Endothelial cell of umbilical vein (primary cell): ENCODE results near the gene BCAS3. TPM values are rescaled to one million over a fixed set of nuclear protein-coding genes. Genes with fewer than 3 reads are reported as not detected.

Experiments used
- BruUV-seq: library from RNA; stranded (reverse); fragments of 400-500 nt; replicated peaks from 2 replicates; lab custom pipeline; 2021; lab: Mats Ljungman, UMichigan
- CTCF ChIA-PET: fragments of 300-600, 350-600 bp; sonication (Branson Sonifier 250); formaldehyde crosslinking; loops from one replicate; lab custom pipeline; 2021; ENCODE audit warnings: antibody characterized with exemption, inconsistent platforms; lab: Charles Lee
- POLR2A ChIA-PET: fragments of 300-600, 350-600 bp; sonication (Branson Sonifier 250); formaldehyde crosslinking; loops from one replicate; lab custom pipeline; 2021; ENCODE audit warnings: antibody characterized with exemption, inconsistent platforms; lab: Charles Lee
- DNase-seq: peaks from one replicate; pipeline ENCODE4 v3.0.0-alpha.2; 2011; ENCODE audit warnings: low read depth, low spot score
- FAIRE-seq: peaks from 2 replicates; lab custom pipeline; 2011; peaks lifted over from hg19 to GRCh38; lab: Jason Lieb, UNC
- H2AFZ ChIP-seq: 2 replicates; pipeline ENCODE4 v1.6.0; 2012; ENCODE audit warnings: low read depth, low read length, control low read depth, inconsistent platforms
- H3K27ac ChIP-seq: 2 replicates; pipeline ENCODE4 v1.5.1; 2011; ENCODE audit warnings: low read depth, mild to moderate bottlenecking, control low read depth, low read length, moderate library complexity; ENCODE audit not compliant: insufficient read depth
- H3K27me3 ChIP-seq, 2 experiments: 2 replicates each; pipeline versions ENCODE4 v1.6.0 to v1.6.1; 2011; ENCODE audit warnings: low read length in 2 of 2, mixed read lengths in 1 of 2; ENCODE audit not compliant: control insufficient read depth in 2 of 2, insufficient read depth in 2 of 2
- H3K36me3 ChIP-seq, 2 experiments: 2 replicates in 1 of 2; 3 replicates in 1 of 2; pipeline ENCODE4 v1.5.1; 2011; ENCODE audit warnings: low read length in 2 of 2, mild to moderate bottlenecking in 1 of 2, moderate library complexity in 1 of 2; ENCODE audit not compliant: control insufficient read depth in 2 of 2, insufficient read depth in 2 of 2; ENCODE audit errors: extremely low read depth in 1 of 2
- H3K4me1 ChIP-seq: 3 replicates; pipeline ENCODE4 v1.5.1; 2011; ENCODE audit warnings: mild to moderate bottlenecking, low read length; ENCODE audit not compliant: control insufficient read depth, insufficient read depth; ENCODE audit errors: extremely low read depth
- H3K4me2 ChIP-seq: 2 replicates; pipeline ENCODE4 v1.6.1; 2011; ENCODE audit warnings: low read length, control low read depth, mixed read lengths; ENCODE audit not compliant: insufficient read depth
- H3K4me3 ChIP-seq, 3 experiments: fragments of 200-600 bp in 1 of 3; sonication (generic), shearing (Covaris generic) in 1 of 3; replicated peaks in 1 of 3; 2 replicates each; pipeline ENCODE4 v1.5.1; 2011 to 2016; ENCODE audit warnings: control low read depth in 3 of 3, low read length in 3 of 3, mild to moderate bottlenecking in 2 of 3, inconsistent platforms in 1 of 3, low read depth in 1 of 3, moderate library complexity in 1 of 3; ENCODE audit not compliant: insufficient read depth in 1 of 3
- H3K79me2 ChIP-seq: 2 replicates; pipeline ENCODE4 v1.6.0; 2012; ENCODE audit warnings: low read length, inconsistent platforms; ENCODE audit not compliant: control insufficient read depth, insufficient read depth
- H3K9ac ChIP-seq: replicated peaks from 2 replicates; pipeline ENCODE3; 2011; ENCODE audit warnings: low read length, control low read depth; ENCODE audit not compliant: insufficient read depth; ENCODE audit errors: extremely low read depth
- H3K9me1 ChIP-seq: replicated peaks from 3 replicates; pipeline ENCODE4 v1.6.0; 2011; ENCODE audit warnings: mild to moderate bottlenecking, low read length; ENCODE audit not compliant: control insufficient read depth, insufficient read depth; ENCODE audit errors: extremely low read depth
- H3K9me3 ChIP-seq: replicated peaks from 2 replicates; pipeline ENCODE4 v1.5.1; 2012; ENCODE audit warnings: low read length, inconsistent platforms; ENCODE audit not compliant: control insufficient read depth, insufficient read depth
- H4K20me1 ChIP-seq: replicated peaks from 2 replicates; pipeline ENCODE3; 2011; ENCODE audit warnings: mild to moderate bottlenecking, low read length; ENCODE audit not compliant: control insufficient read depth, insufficient read depth; ENCODE audit errors: extremely low read depth
- EZH2 ChIP-seq: IDR thresholded peaks from 2 replicates; pipeline ENCODE4 v1.6.1; 2012; ENCODE audit warnings: borderline replicate concordance, low read depth, mild to moderate bottlenecking, moderate library complexity, low read length, inconsistent platforms; ENCODE audit not compliant: severe bottlenecking
- FOS ChIP-seq: IDR thresholded peaks from 2 replicates; pipeline ENCODE4 v1.6.1; 2011; ENCODE audit warnings: mild to moderate bottlenecking, low read length, moderate library complexity, borderline replicate concordance; ENCODE audit not compliant: insufficient read depth
- GATA2 ChIP-seq: IDR thresholded peaks from 2 replicates; pipeline ENCODE4 v1.7.0; 2011; ENCODE audit warnings: low read depth, mild to moderate bottlenecking, moderate library complexity, mixed read lengths, low read length; ENCODE audit not compliant: insufficient read length, insufficient read depth
- JUN ChIP-seq: IDR thresholded peaks from 2 replicates; pipeline ENCODE4 v1.6.1; 2011; ENCODE audit warnings: borderline replicate concordance, low read depth; ENCODE audit not compliant: insufficient read length, insufficient read depth
- MAX ChIP-seq: IDR thresholded peaks from 2 replicates; pipeline ENCODE4 v1.6.1; 2011; ENCODE audit not compliant: insufficient read depth, insufficient read length
- MYC ChIP-seq: IDR thresholded peaks from one replicate; pipeline ENCODE4 v1.6.1; 2011; ENCODE audit warnings: mild to moderate bottlenecking, low read depth, low read length
- POLR2A ChIP-seq: IDR thresholded peaks from 2 replicates; pipeline ENCODE4 v1.6.1; 2012; ENCODE audit warnings: low read depth, mild to moderate bottlenecking, control low read depth, low read length
- POLR2AphosphoS5 ChIP-seq: IDR thresholded peaks from 2 replicates; pipeline ENCODE4 v1.6.1; 2012; ENCODE audit warnings: low read depth, mild to moderate bottlenecking, control low read depth, low read length, moderate library complexity; ENCODE audit not compliant: insufficient read depth
- dilution Hi-C: fragments of 300-500 bp; cut with MboI; formaldehyde crosslinking; loops from one replicate; pipeline ENCODE4 v1.15.0; 2019; ENCODE audit warnings: low sequenced_read_pairs; ENCODE audit not compliant: extremely low pct_ligation_motif_present
- intact Hi-C: fragments of 100-400 bp; cut with micrococcal nuclease; formaldehyde crosslinking; loops from one replicate; pipeline ENCODE4 v1.10.0; 2022
- polyA plus RNA-seq, 4 experiments: library from polyadenylated mRNA; depleted of rRNA in 3 of 4; stranded (reverse) in 3 of 4; unstranded in 1 of 4; fragments of >200 nt; gene quantifications; 2 replicates each; pipeline versions ENCODE4 v1.2.1 to v1.2.3, GENCODE V29; 2011 to 2012; ENCODE audit warnings: missing spikeins in 1 of 4
- total RNA-seq: library from RNA; stranded (reverse); gene quantifications from 2 replicates; pipeline ENCODE4 v1.2.3, GENCODE V29; 2021

BCAS3 gene
- total and polyA plus RNA-seq, 2 donors (not counting 3 experiments of a cell fraction or from before 2014, with no cell fraction given), result 8.2 to 16.0 TPM

GRCh38 chr17:61253362-61253761 is 575.7 kb downstream of the BCAS3 start:
- intact Hi-C loops, result loop anchor here (10.0 kb wide), 1 partner anchor 249 kb away; no protein-coding TSS in a partner anchor
- peaks cover 13% of the 10 kb centered on the region for H3K4me1 ChIP-seq
- H3K27ac ChIP-seq, result no peak overlapping the region
- POLR2A ChIA-PET, result no interaction called here
- no peak overlapping the region for H3K4me3 ChIP-seq
- TF ChIP-seq POLR2AphosphoS5 (no peak), EZH2 (no peak), MAX (no peak)
- H3K9me3 ChIP-seq, result no peaks in the 10 kb centered on the region
- dilution Hi-C loops, result no loop called here
- no peak overlapping the region for H2AFZ ChIP-seq
- H3K27me3 ChIP-seq, result peaks cover 6 to 8% of the 10 kb centered on the region in 2 experiments
- no peak overlapping the region for H3K4me2 ChIP-seq
- H3K79me2 ChIP-seq, result no peaks in the 10 kb centered on the region
- no peaks in the 10 kb centered on the region for H3K9me1 ChIP-seq
- CTCF ChIA-PET, result interaction anchor here (1.6 kb wide), 1 partner anchor 8 kb away, joined by 7 read pairs; no protein-coding TSS in a partner anchor
- DNase-seq (no peak), FAIRE-seq (no peak)
- H4K20me1 ChIP-seq, result no peaks in the 10 kb centered on the region
- no TSS peak for BruUV-seq
- H3K9ac ChIP-seq, result no peak overlapping the region
- no peaks in the 10 kb centered on the region for H3K36me3 ChIP-seq

- BruUV-seq, result no TSS peak
- Histone ChIP-seq H2AFZ (no peak overlapping the region), H3K79me2 (no peaks in the 10 kb centered on the region), H3K27me3 (peaks cover 6 to 9% of the 10 kb centered on the region in 2 experiments), H3K9me1 (no peaks in the 10 kb centered on the region), H3K4me1 (peaks cover 12% of the 10 kb centered on the region), H4K20me1 (no peaks in the 10 kb centered on the region), H3K4me2 (no peak overlapping the region), H3K9me3 (no peaks in the 10 kb centered on the region), H3K36me3 (no peaks in the 10 kb centered on the region), H3K9ac (no peak overlapping the region), H3K4me3 (no peak overlapping the region), H3K27ac (no peak overlapping the region)
- FAIRE-seq (no peak), DNase-seq (no peak)
- TF ChIP-seq FOS (no peak), MAX (no peak), POLR2A (no peak), EZH2 (no peak), JUN (no peak), GATA2 (no peak), MYC (no peak), POLR2AphosphoS5 (no peak)
- POLR2A ChIA-PET, result no interaction called here
- dilution Hi-C loops, result no loop called here
- CTCF ChIA-PET, result no interaction called here
- intact Hi-C loops, result loop anchor here (10.0 kb wide), 1 partner anchor 249 kb away; no protein-coding TSS in a partner anchor
Observed at GRCh38 chr17:61253937-61254574, 576.4 kb downstream of the BCAS3 start.
